H9 (cell line): ENCODE results near the gene PCSK6. TPM values are rescaled to one million over a fixed set of nuclear protein-coding genes. Genes with fewer than 3 reads are reported as not detected.

Experiments
- DNase-seq: peaks from one replicate; pipeline ENCODE4 v3.0.0-alpha.2; 2017
- H2AFZ ChIP-seq: one replicate; pipeline ENCODE4 v1.6.1; 2013; ENCODE audit warnings: mild to moderate bottlenecking, low read length, control low read depth, moderate library complexity
- H2AK5ac ChIP-seq: 2 replicates; pipeline ENCODE4 v1.6.1; 2013; ENCODE audit warnings: low read length, control low read depth, mixed read lengths; ENCODE audit not compliant: insufficient read length
- H2BK120ac ChIP-seq: one replicate; pipeline ENCODE4 v1.6.1; 2013; ENCODE audit warnings: low read depth, mild to moderate bottlenecking, low read length, control low read depth, inconsistent platforms; ENCODE audit not compliant: poor library complexity, severe bottlenecking
- H2BK12ac ChIP-seq: 2 replicates; pipeline ENCODE4 v1.6.1; 2013; ENCODE audit warnings: low read length, control low read depth, mixed read lengths, low read depth; ENCODE audit not compliant: insufficient read length
- H2BK15ac ChIP-seq: 2 replicates; pipeline ENCODE4 v1.6.1; 2013; ENCODE audit warnings: low read depth, low read length, control low read depth
- H2BK20ac ChIP-seq: one replicate; pipeline ENCODE4 v1.6.1; 2013; ENCODE audit warnings: low read depth, mild to moderate bottlenecking, low read length, control low read depth, inconsistent platforms; ENCODE audit not compliant: poor library complexity, severe bottlenecking
- H2BK5ac ChIP-seq: 2 replicates; pipeline ENCODE4 v1.6.1; 2013; ENCODE audit warnings: low read length, control low read depth, mixed read lengths; ENCODE audit not compliant: insufficient read length
- H3K14ac ChIP-seq: 2 replicates; pipeline ENCODE4 v1.6.1; 2013; ENCODE audit warnings: low read length, control low read depth; ENCODE audit not compliant: insufficient read depth
- H3K18ac ChIP-seq: 2 replicates; pipeline ENCODE4 v1.6.1; 2013; ENCODE audit warnings: low read depth, mild to moderate bottlenecking, mixed read lengths, low read length, control low read depth; ENCODE audit not compliant: insufficient read length
- H3K23ac ChIP-seq: 2 replicates; pipeline ENCODE4 v1.6.1; 2013; ENCODE audit warnings: low read length, control low read depth, mixed read lengths, low read depth; ENCODE audit not compliant: insufficient read length
- H3K23me2 ChIP-seq: 2 replicates; pipeline ENCODE4 v1.6.1; 2013; ENCODE audit warnings: low read depth, mild to moderate bottlenecking, mixed read lengths, low read length, control low read depth; ENCODE audit not compliant: insufficient read length, poor library complexity, severe bottlenecking
- H3K27ac ChIP-seq: 2 replicates; pipeline ENCODE4 v1.5.1; 2013; ENCODE audit warnings: low read length, control low read depth, mixed read lengths, low read depth; ENCODE audit not compliant: insufficient read length
- H3K27me3 ChIP-seq: 2 replicates; pipeline ENCODE4 v1.6.1; 2013; ENCODE audit warnings: low read length, control low read depth, inconsistent platforms; ENCODE audit not compliant: insufficient read depth
- H3K4ac ChIP-seq: 2 replicates; pipeline ENCODE4 v1.6.1; 2013; ENCODE audit warnings: low read depth, mild to moderate bottlenecking, control low read depth, inconsistent platforms, low read length, moderate library complexity
- H3K4me1 ChIP-seq: 2 replicates; pipeline ENCODE4 v1.6.1; 2013; ENCODE audit warnings: low read length, control low read depth, inconsistent platforms; ENCODE audit not compliant: insufficient read depth
- H3K4me2 ChIP-seq: 2 replicates; pipeline ENCODE4 v1.6.1; 2013; ENCODE audit warnings: low read length, control low read depth, mixed read lengths; ENCODE audit not compliant: insufficient read length, insufficient read depth
- H3K56ac ChIP-seq: 2 replicates; pipeline ENCODE4 v1.6.1; 2013; ENCODE audit warnings: low read depth, mild to moderate bottlenecking, mixed read lengths, low read length, control low read depth; ENCODE audit not compliant: insufficient read length
- H3K79me1 ChIP-seq: 2 replicates; pipeline ENCODE4 v1.6.1; 2013; ENCODE audit warnings: low read depth, mild to moderate bottlenecking, moderate library complexity, low read length, control low read depth, inconsistent platforms; ENCODE audit not compliant: insufficient read depth, poor library complexity, severe bottlenecking
- H3K79me2 ChIP-seq: 2 replicates; pipeline ENCODE4 v1.6.1; 2013; ENCODE audit warnings: low read length, control low read depth, inconsistent platforms; ENCODE audit not compliant: insufficient read depth
- H3K9ac ChIP-seq: 2 replicates; pipeline ENCODE4 v1.6.1; 2013; ENCODE audit warnings: low read length, control low read depth, mixed read lengths; ENCODE audit not compliant: insufficient read length; ENCODE audit errors: extremely low read depth
- H3K9me3 ChIP-seq: one replicate; pipeline ENCODE4 v1.6.1; 2013; ENCODE audit warnings: low read depth, low read length, inconsistent platforms; ENCODE audit not compliant: control insufficient read depth
- H3T11ph ChIP-seq: one replicate; pipeline ENCODE4 v1.6.1; 2013; ENCODE audit warnings: mild to moderate bottlenecking, low read length, control low read depth, inconsistent platforms
- H4K20me1 ChIP-seq: one replicate; pipeline ENCODE4 v1.6.1; 2013; ENCODE audit not compliant: control insufficient read depth, insufficient read length, insufficient read depth
- H4K5ac ChIP-seq: 2 replicates; pipeline ENCODE4 v1.6.1; 2013; ENCODE audit warnings: low read depth, mild to moderate bottlenecking, mixed read lengths, low read length, control low read depth; ENCODE audit not compliant: insufficient read length
- H4K8ac ChIP-seq: replicated peaks from 2 replicates; pipeline ENCODE4 v1.6.1; 2013; ENCODE audit warnings: low read length, control low read depth, mixed read lengths, low read depth; ENCODE audit not compliant: insufficient read length
- H4K91ac ChIP-seq: 2 replicates; pipeline ENCODE4 v1.6.1; 2013; ENCODE audit warnings: low read depth, mild to moderate bottlenecking, moderate library complexity, mixed read lengths, low read length, control low read depth; ENCODE audit not compliant: insufficient read length
- H3K27ac Mint-ChIP-seq, 3 experiments: 2 replicates in 2 of 3; 3 replicates in 1 of 3; pipeline ENCODE4 v1.8.0; 2020 to 2021; ENCODE audit warnings: mixed read lengths in 3 of 3, mild to moderate bottlenecking in 1 of 3, moderate library complexity in 1 of 3
- H3K27me3 Mint-ChIP-seq: 2 replicates; pipeline ENCODE4 v1.8.0; 2021; ENCODE audit warnings: low read depth, mild to moderate bottlenecking, moderate library complexity, mixed read lengths
- H3K36me3 Mint-ChIP-seq, 3 experiments: 2 replicates in 2 of 3; 3 replicates in 1 of 3; pipeline ENCODE4 v1.8.0; 2020 to 2021; ENCODE audit warnings: low read depth in 3 of 3, mixed read lengths in 3 of 3; ENCODE audit not compliant: insufficient read depth in 1 of 3
- H3K4me1 Mint-ChIP-seq, 2 experiments: 2 replicates each; pipeline ENCODE4 v1.8.0; 2020; ENCODE audit warnings: mixed read lengths in 2 of 2
- H3K4me3 Mint-ChIP-seq, 2 experiments: 2 replicates in 1 of 2; 3 replicates in 1 of 2; pipeline ENCODE4 v1.8.0; 2020 to 2021; ENCODE audit warnings: mild to moderate bottlenecking in 2 of 2, mixed read lengths in 2 of 2, moderate library complexity in 1 of 2
- H3K9me3 Mint-ChIP-seq, 2 experiments: 2 replicates in 1 of 2; 3 replicates in 1 of 2; pipeline ENCODE4 v1.8.0; 2020; ENCODE audit warnings: mild to moderate bottlenecking in 2 of 2, mixed read lengths in 2 of 2, moderate library complexity in 1 of 2
- WGBS: extraction: QIAGEN DNeasy Blood & Tissue Kit; methylation state at CpG from one replicate; pipeline ENCODE4 v1.1.7; 2013; ENCODE audit warnings: missing lambda C conversion rate, low lambda C conversion rate, mixed read lengths; ENCODE audit not compliant: insufficient read length; ENCODE audit errors: extremely low coverage; 5-methylcytosine and 5-hydroxymethylcytosine counted together
- total RNA-seq: library from RNA; stranded (reverse); gene quantifications from 2 replicates; pipeline ENCODE4 v1.2.1, GENCODE V29; 2021
- TF ChIP-seq, protein P1 (sequence below): fragments of 200-600 bp; sonication (generic); conservative IDR thresholded peaks from 3 replicates; pipeline ENCODE4 v1.8.0; 2021; ENCODE audit warnings: antibody characterized with exemption, mild to moderate bottlenecking

The PCSK6 gene
- total RNA-seq, 1 experiment from 2014 or later: 4.0 TPM

DNA sequence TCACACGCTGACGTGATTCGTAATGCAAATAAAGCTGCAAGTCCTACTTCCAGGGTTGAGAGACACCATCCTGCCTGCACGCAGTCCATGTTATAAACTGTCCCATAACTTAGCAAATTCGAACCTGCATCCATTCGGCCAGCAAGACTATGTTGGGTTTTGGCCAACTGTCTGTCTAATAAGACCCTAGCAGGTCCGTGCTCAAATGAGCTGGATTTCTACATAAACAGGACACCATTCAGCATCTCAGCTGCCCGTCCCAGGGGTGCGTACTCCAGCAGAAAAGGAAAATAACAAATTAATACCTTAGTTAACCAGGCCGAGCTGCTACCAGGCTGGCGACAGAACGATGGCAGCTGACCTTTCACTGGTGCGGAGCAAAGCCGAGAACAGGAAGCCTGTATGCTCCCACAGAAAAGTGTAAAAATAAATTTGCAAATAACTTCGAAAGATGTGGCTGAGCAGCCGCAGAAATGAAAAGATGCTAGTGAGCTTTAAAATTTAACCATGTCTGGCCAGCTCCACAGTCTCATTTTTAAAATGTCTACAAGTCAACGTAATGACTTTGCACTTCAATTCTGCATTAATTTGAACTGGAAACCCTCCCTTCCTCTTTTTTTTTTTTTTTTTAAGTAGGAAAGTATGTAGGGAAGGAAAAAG, 97.4 kb downstream of the PCSK6 start:
- Histone ChIP-seq H4K20me1 (no peaks in the 10 kb centered on the region), H4K5ac (no peak overlapping the region), H2BK15ac (no peak overlapping the region), H2BK20ac (no peak overlapping the region), H2BK12ac (no peak overlapping the region), H3K27me3 (no peaks in the 10 kb centered on the region), H2AK5ac (no peak overlapping the region), H3K14ac (no peak overlapping the region), H3K23me2 (no peaks in the 10 kb centered on the region), H2BK120ac (no peak overlapping the region), H3K79me2 (no peaks in the 10 kb centered on the region), H3T11ph (no peak overlapping the region), H3K9ac (no peak overlapping the region), H4K8ac (no peak overlapping the region), H3K4me1 (no peaks in the 10 kb centered on the region), H3K4me2 (no peak overlapping the region), H3K79me1 (no peaks in the 10 kb centered on the region), H3K27ac (no peak overlapping the region), H2BK5ac (no peak overlapping the region), H3K56ac (no peak overlapping the region), H3K4ac (no peak overlapping the region), H2AFZ (no peak overlapping the region), H4K91ac (no peak overlapping the region), H3K18ac (no peak overlapping the region), H3K9me3 (no peaks in the 10 kb centered on the region), H3K23ac (no peak overlapping the region)
- no peak overlapping the region for H3K27ac Mint-ChIP-seq
- H3K4me3 Mint-ChIP-seq: no peak overlapping the region
- H3K36me3 Mint-ChIP-seq: no peaks in the 10 kb centered on the region
- no peak for DNase-seq
- no peaks in the 10 kb centered on the region for H3K9me3 Mint-ChIP-seq
- peaks cover 6% of the 10 kb centered on the region for H3K27me3 Mint-ChIP-seq
- no CpG with 5 or more reads among the region's 17 CpGs for WGBS
- peaks cover 7 to 17% of the 10 kb centered on the region in 2 experiments; a peak in 3 of 4 replicates for H3K4me1 Mint-ChIP-seq
- TF ChIP-seq, protein P1, sequence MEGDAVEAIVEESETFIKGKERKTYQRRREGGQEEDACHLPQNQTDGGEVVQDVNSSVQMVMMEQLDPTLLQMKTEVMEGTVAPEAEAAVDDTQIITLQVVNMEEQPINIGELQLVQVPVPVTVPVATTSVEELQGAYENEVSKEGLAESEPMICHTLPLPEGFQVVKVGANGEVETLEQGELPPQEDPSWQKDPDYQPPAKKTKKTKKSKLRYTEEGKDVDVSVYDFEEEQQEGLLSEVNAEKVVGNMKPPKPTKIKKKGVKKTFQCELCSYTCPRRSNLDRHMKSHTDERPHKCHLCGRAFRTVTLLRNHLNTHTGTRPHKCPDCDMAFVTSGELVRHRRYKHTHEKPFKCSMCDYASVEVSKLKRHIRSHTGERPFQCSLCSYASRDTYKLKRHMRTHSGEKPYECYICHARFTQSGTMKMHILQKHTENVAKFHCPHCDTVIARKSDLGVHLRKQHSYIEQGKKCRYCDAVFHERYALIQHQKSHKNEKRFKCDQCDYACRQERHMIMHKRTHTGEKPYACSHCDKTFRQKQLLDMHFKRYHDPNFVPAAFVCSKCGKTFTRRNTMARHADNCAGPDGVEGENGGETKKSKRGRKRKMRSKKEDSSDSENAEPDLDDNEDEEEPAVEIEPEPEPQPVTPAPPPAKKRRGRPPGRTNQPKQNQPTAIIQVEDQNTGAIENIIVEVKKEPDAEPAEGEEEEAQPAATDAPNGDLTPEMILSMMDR: no peak
